ENCODE results near the gene NT5C1B. TPM values are rescaled to one million over a fixed set of nuclear protein-coding genes. Genes with fewer than 3 reads are reported as not detected.

Gene NT5C1B
- total RNA-seq, 1 donor from 2014 or later: not detected

GRCh38 chr2:18557121-18557520, 32.2 kb downstream of the NT5C1B start:
- no peak for DNase-seq (ENCODE audit: extremely low spot score, unreplicated experiment)
- H3K27ac Mint-ChIP-seq (ENCODE audit: unreplicated experiment): no peak overlapping the region
- H3K4me1 Mint-ChIP-seq (ENCODE audit: unreplicated experiment): peaks cover 45% of the 10 kb centered on the region
- TF ChIP-seq, protein P1, sequence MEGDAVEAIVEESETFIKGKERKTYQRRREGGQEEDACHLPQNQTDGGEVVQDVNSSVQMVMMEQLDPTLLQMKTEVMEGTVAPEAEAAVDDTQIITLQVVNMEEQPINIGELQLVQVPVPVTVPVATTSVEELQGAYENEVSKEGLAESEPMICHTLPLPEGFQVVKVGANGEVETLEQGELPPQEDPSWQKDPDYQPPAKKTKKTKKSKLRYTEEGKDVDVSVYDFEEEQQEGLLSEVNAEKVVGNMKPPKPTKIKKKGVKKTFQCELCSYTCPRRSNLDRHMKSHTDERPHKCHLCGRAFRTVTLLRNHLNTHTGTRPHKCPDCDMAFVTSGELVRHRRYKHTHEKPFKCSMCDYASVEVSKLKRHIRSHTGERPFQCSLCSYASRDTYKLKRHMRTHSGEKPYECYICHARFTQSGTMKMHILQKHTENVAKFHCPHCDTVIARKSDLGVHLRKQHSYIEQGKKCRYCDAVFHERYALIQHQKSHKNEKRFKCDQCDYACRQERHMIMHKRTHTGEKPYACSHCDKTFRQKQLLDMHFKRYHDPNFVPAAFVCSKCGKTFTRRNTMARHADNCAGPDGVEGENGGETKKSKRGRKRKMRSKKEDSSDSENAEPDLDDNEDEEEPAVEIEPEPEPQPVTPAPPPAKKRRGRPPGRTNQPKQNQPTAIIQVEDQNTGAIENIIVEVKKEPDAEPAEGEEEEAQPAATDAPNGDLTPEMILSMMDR (IDR thresholded peaks at IDR 0.05): no peak
- no peaks in the 10 kb centered on the region for H3K9me3 Mint-ChIP-seq (ENCODE audit: unreplicated experiment)
- H3K36me3 Mint-ChIP-seq (ENCODE audit: unreplicated experiment): peaks cover 21% of the 10 kb centered on the region
- no peak overlapping the region for H3K4me3 Mint-ChIP-seq (ENCODE audit: unreplicated experiment)
- no peaks in the 10 kb centered on the region for H3K27me3 Mint-ChIP-seq (ENCODE audit: unreplicated experiment)

DNA sequence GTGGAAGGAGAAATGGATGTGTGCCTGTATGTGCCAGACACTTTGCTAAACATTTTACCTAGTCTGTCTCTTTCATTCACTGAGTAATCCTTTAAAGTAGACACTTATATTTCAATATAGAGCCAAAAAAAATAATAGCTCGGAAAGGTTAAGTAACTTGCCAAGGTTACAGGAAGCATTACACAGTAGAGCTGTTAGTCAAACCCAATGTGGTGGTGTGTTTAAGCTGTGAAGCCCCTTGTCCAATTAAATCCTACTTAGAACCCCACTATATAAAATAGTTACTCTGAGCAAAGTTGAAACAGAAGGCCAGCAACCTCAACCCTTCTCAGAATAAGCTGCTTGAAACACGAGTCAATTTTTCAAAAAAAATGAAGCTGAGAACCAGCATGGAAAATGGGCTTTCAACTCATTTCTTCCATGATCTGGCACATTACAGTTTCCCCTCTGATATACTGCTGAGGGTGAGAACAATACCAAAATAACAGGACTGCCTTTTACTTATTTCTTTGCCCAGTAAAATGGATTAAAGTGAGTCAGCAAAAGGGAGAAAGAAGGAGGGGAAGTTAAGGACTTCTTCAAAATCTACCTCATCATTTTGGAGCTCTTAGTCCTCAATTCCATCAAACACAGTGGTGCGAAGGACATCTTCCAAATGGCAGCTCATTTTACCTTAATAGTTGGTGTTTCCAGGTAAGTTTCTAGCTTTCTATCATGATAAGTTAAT, 36.9 kb downstream of the NT5C1B start:
- no peaks in the 10 kb centered on the region for H3K27me3 Mint-ChIP-seq (ENCODE audit: unreplicated experiment)
- no peak overlapping the region for H3K4me3 Mint-ChIP-seq (ENCODE audit: unreplicated experiment)
- TF ChIP-seq, protein P1 (IDR thresholded peaks at IDR 0.05): no peak
- no peak overlapping the region for H3K27ac Mint-ChIP-seq (ENCODE audit: unreplicated experiment)
- H3K4me1 Mint-ChIP-seq (ENCODE audit: unreplicated experiment): peaks cover 19% of the 10 kb centered on the region
- peaks cover 27% of the 10 kb centered on the region for H3K36me3 Mint-ChIP-seq (ENCODE audit: unreplicated experiment)
- DNase-seq (ENCODE audit: extremely low spot score, unreplicated experiment): no peak
- no peaks in the 10 kb centered on the region for H3K9me3 Mint-ChIP-seq (ENCODE audit: unreplicated experiment)

- Mint-ChIP-seq H3K36me3 (ENCODE audit: unreplicated experiment) (peaks cover 26% of the 10 kb centered on the region), H3K27me3 (ENCODE audit: unreplicated experiment) (no peaks in the 10 kb centered on the region), H3K4me3 (ENCODE audit: unreplicated experiment) (no peak overlapping the region), H3K4me1 (ENCODE audit: unreplicated experiment) (peaks cover 13% of the 10 kb centered on the region), H3K27ac (ENCODE audit: unreplicated experiment) (no peak overlapping the region), H3K9me3 (ENCODE audit: unreplicated experiment) (no peaks in the 10 kb centered on the region)
- no peak for DNase-seq (ENCODE audit: extremely low spot score, unreplicated experiment)
- TF ChIP-seq, protein P1 (IDR thresholded peaks at IDR 0.05): no peak
Observed at GRCh38 chr2:18551623-18552022, 37.7 kb downstream of the NT5C1B start.

DNA sequence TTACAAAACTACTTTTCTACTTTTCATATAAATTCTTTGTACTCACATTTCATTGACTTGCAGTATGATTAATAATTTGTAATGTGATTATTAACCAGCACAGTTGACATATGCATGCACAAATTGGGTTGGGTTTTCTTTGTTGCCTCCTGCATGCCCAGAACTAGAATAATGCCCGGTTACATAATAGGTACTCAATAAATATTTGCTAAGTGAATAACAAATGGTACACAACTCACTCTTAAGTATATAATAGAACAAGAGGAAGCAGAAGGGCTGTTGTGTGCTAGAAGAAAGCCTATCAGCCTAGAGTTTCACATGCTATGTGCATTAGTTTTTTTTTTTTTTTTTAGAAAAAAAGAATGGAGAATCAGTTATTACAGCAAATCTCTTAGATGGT, 38.2 kb downstream of the NT5C1B start:
- Mint-ChIP-seq H3K4me1 (ENCODE audit: unreplicated experiment) (peaks cover 13% of the 10 kb centered on the region), H3K27me3 (ENCODE audit: unreplicated experiment) (no peaks in the 10 kb centered on the region), H3K9me3 (ENCODE audit: unreplicated experiment) (no peaks in the 10 kb centered on the region), H3K4me3 (ENCODE audit: unreplicated experiment) (no peak overlapping the region), H3K36me3 (ENCODE audit: unreplicated experiment) (peaks cover 26% of the 10 kb centered on the region), H3K27ac (ENCODE audit: unreplicated experiment) (no peak overlapping the region)
- DNase-seq (ENCODE audit: extremely low spot score, unreplicated experiment): no peak
- TF ChIP-seq, protein P1 (IDR thresholded peaks at IDR 0.05): no peak

GRCh38 chr2:18550433-18550832, 38.9 kb downstream of the NT5C1B start:
- Mint-ChIP-seq H3K36me3 (ENCODE audit: unreplicated experiment) (peaks cover 23% of the 10 kb centered on the region), H3K27ac (ENCODE audit: unreplicated experiment) (no peak overlapping the region), H3K4me1 (ENCODE audit: unreplicated experiment) (peaks cover 13% of the 10 kb centered on the region), H3K4me3 (ENCODE audit: unreplicated experiment) (no peak overlapping the region), H3K9me3 (ENCODE audit: unreplicated experiment) (no peaks in the 10 kb centered on the region), H3K27me3 (ENCODE audit: unreplicated experiment) (no peaks in the 10 kb centered on the region)
- DNase-seq (ENCODE audit: extremely low spot score, unreplicated experiment): no peak
- TF ChIP-seq, protein P1 (IDR thresholded peaks at IDR 0.05): no peak
